ENCODE data around the gene PC. TPM values are rescaled to one million over a fixed set of nuclear protein-coding genes. Genes with fewer than 3 reads are reported as not detected.
A peak's percentile ranks its signal among the peaks of the same experiment; 100 is the strongest.

The PC gene
- total RNA-seq, 5 donors from 2014 or later (not counting 1 experiment from before 2014, with no cell fraction given), result 6.2 to 10.0 (median 7.4) TPM

DNA sequence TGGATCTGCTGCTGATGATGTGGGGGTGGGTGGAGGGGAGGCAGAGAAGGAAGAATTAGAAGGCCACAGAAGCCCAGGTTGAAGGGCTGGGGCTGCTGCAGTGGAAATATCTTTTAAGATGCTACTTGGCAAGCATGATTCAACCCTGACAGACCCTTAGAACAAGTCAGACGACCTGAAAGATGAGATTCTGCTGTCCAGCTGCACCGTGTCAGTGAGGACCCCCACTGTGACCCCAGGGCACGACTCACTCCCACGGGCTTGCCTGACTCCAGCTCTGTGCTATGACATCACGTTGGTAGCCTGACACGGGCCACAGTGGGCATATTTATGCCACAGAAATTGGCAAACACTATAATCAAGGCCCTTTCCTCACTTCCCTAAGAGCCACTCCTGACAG is 65.3 kb downstream of the PC start:
- DNase-seq (no peak), ATAC-seq (replicated peaks in 1 of 4) (no peak)
- 84% methylated on average over 5 of the region's 6 CpGs for WGBS (ENCODE audit: insufficient coverage)
- no peaks in the 10 kb centered on the region for H3K4me1 ChIP-seq (ENCODE audit: control insufficient read depth in 1 of 2, extremely low read depth in 1 of 2, insufficient read depth in 2 of 2, low read length in 2 of 2)
- no peaks in the 10 kb centered on the region for H3K36me3 ChIP-seq (ENCODE audit: control insufficient read depth in 2 of 2, extremely low read depth in 1 of 2, insufficient read depth in 1 of 2, low read length in 1 of 2)
- Mint-ChIP-seq H3K27ac (no peak overlapping the region), H3K4me1 (peaks cover 0 to 3% (median 0%) of the 10 kb centered on the region in 3 donors), H3K36me3 (no peaks in the 10 kb centered on the region), H3K27me3 (peaks cover 0 to 3% of the 10 kb centered on the region in 2 donors), H3K4me3 (no peak overlapping the region), H3K9me3 (no peaks in the 10 kb centered on the region)
- ChIA-PET POLR2A (no interaction called here), CTCF (no interaction called here)
- peaks cover 0 to 8% of the 10 kb centered on the region in 2 experiments for H3K27me3 ChIP-seq (replicated peaks in 1 of 2; ENCODE audit: control insufficient read depth in 2 of 2, extremely low read depth in 1 of 2, insufficient read depth in 2 of 2, low read length in 1 of 2)
- no peaks in the 10 kb centered on the region for H3K9me3 ChIP-seq
- H3K27ac ChIP-seq (ENCODE audit: low read length), result no peak overlapping the region
- H3K4me3 ChIP-seq (ENCODE audit: control insufficient read depth in 1 of 2, extremely low read depth in 1 of 2, low read length in 1 of 2), result no peak overlapping the region

DNA sequence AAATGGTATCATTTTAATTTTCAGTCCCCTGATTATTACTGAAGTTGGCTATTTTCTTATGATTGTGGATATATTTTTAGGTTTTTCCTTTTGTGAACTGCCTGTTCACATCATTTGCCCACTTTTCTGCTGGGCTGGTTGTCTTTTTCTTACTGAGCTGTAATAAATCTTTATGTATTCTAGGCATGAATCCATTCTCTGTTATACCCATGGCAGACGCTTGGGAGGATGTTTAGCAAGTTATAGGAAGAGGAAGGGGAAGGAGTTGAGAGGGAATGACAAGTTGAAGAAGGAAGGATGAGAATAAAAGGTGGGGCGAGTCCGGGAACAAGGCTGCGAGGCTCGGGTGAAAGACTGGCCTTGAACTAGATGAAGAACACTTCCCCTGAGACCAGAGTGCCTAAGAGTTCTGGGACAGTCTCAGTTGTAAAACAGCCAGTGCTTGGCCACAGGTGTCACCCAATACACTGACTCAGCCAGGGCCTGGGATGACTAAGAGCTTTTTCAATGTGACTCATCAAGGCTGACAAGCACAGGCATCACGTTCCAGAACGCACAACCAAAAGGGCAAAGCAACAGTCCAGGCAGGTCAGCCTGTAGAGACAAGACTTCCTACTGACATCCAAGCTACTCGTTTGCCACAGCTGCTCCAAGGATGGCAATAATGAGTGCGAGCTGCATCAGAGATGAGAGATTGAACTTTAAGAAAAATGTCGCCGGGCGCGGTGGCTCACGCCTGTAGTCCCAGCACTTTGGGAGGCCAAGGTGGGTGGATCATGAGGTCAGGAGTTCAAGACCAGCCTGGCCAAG is 66.1 kb downstream of the PC start:
- ATAC-seq (replicated peaks in 1 of 4) (no peak), DNase-seq (no peak)
- Histone ChIP-seq H3K4me1 (ENCODE audit: control insufficient read depth in 1 of 2, extremely low read depth in 1 of 2, insufficient read depth in 2 of 2, low read length in 2 of 2) (no peaks in the 10 kb centered on the region), H3K36me3 (ENCODE audit: control insufficient read depth in 2 of 2, extremely low read depth in 1 of 2, insufficient read depth in 1 of 2, low read length in 1 of 2) (no peaks in the 10 kb centered on the region), H3K27me3 (replicated peaks in 1 of 2; ENCODE audit: control insufficient read depth in 2 of 2, extremely low read depth in 1 of 2, insufficient read depth in 2 of 2, low read length in 1 of 2) (peaks cover 0 to 8% of the 10 kb centered on the region in 2 experiments), H3K9me3 (no peaks in the 10 kb centered on the region), H3K4me3 (ENCODE audit: control insufficient read depth in 1 of 2, extremely low read depth in 1 of 2, low read length in 1 of 2) (no peak overlapping the region), H3K27ac (ENCODE audit: low read length) (no peak overlapping the region)
- H3K36me3 Mint-ChIP-seq, result no peaks in the 10 kb centered on the region
- 44% methylated on average over 6 of the region's 14 CpGs for WGBS (ENCODE audit: insufficient coverage)
- H3K27me3 Mint-ChIP-seq, result peaks cover 0 to 3% of the 10 kb centered on the region in 2 donors
- no peak overlapping the region for H3K4me3 Mint-ChIP-seq
- POLR2A ChIA-PET, result no interaction called here
- CTCF ChIA-PET, result no interaction called here
- H3K27ac Mint-ChIP-seq, result peak overlapping the region in 1 of 2 donors; percentile 63
- peaks cover 0 to 3% (median 0%) of the 10 kb centered on the region in 3 donors for H3K4me1 Mint-ChIP-seq
- no peaks in the 10 kb centered on the region for H3K9me3 Mint-ChIP-seq

DNA sequence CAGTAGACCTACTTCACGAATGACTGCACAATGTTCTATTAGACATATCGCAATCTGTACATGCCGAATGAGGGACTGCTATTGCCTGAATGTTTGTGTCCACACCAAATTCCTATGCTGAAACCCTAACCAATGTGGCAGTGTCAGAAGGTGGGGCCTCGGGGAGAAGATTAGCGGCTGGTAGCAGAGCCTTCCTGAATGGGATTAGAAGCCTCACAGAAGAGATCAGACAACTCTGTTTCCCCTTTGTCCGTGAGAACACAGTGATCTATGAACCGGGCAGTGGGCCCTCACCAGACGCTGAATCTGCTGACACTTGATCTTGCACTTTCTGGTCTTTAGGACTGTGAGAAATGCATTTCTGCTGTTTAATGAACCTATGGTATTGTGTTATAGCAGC is 68.2 kb downstream of the PC start:
- no peak for DNase-seq
- Mint-ChIP-seq H3K9me3 (no peaks in the 10 kb centered on the region), H3K4me1 (peaks cover 0 to 3% (median 0%) of the 10 kb centered on the region in 3 donors), H3K27ac (no peak overlapping the region), H3K36me3 (no peaks in the 10 kb centered on the region), H3K27me3 (peaks cover 0 to 3% of the 10 kb centered on the region in 2 donors), H3K4me3 (no peak overlapping the region)
- ChIA-PET POLR2A (no interaction called here), CTCF (no interaction called here)
- Histone ChIP-seq H3K27ac (ENCODE audit: low read length) (no peak overlapping the region), H3K4me1 (ENCODE audit: control insufficient read depth in 1 of 2, extremely low read depth in 1 of 2, insufficient read depth in 2 of 2, low read length in 2 of 2) (no peaks in the 10 kb centered on the region), H3K4me3 (ENCODE audit: control insufficient read depth in 1 of 2, extremely low read depth in 1 of 2, low read length in 1 of 2) (no peak overlapping the region), H3K36me3 (ENCODE audit: control insufficient read depth in 2 of 2, extremely low read depth in 1 of 2, insufficient read depth in 1 of 2, low read length in 1 of 2) (no peaks in the 10 kb centered on the region), H3K9me3 (no peaks in the 10 kb centered on the region), H3K27me3 (replicated peaks in 1 of 2; ENCODE audit: control insufficient read depth in 2 of 2, extremely low read depth in 1 of 2, insufficient read depth in 2 of 2, low read length in 1 of 2) (peaks cover 0 to 10% of the 10 kb centered on the region in 2 experiments)
- ATAC-seq (replicated peaks in 1 of 4), result no peak
- 95% methylated on average over 8 of the region's 8 CpGs for WGBS (ENCODE audit: insufficient coverage)

DNA sequence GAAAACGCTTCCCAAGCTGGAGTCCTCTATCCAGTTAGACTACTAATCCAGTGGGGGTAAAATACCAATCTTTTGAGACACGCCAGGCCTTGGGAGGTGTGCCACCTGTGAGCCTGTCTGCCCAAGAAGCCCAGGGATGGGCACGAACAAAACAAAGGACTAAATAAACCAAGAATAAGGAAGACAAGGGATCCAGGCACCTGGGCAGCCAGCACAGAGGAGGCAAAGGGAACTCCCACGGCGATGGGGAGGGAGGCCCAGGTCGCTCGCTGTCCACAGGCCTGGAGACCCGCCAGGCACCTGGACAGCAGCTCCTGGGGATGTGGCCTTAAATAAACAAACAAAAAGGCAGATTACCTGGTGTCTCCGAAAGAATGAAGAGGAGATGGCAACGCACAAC is 69.9 kb downstream of the PC start:
- Histone ChIP-seq H3K9me3 (no peaks in the 10 kb centered on the region), H3K36me3 (ENCODE audit: control insufficient read depth in 2 of 2, extremely low read depth in 1 of 2, insufficient read depth in 1 of 2, low read length in 1 of 2) (no peaks in the 10 kb centered on the region), H3K4me3 (ENCODE audit: control insufficient read depth in 1 of 2, extremely low read depth in 1 of 2, low read length in 1 of 2) (no peak overlapping the region), H3K4me1 (ENCODE audit: control insufficient read depth in 1 of 2, extremely low read depth in 1 of 2, insufficient read depth in 2 of 2, low read length in 2 of 2) (no peaks in the 10 kb centered on the region), H3K27ac (ENCODE audit: low read length) (no peak overlapping the region), H3K27me3 (replicated peaks in 1 of 2; ENCODE audit: control insufficient read depth in 2 of 2, extremely low read depth in 1 of 2, insufficient read depth in 2 of 2, low read length in 1 of 2) (peaks cover 0 to 6% of the 10 kb centered on the region in 2 experiments)
- peaks cover 0 to 3% of the 10 kb centered on the region in 2 donors for H3K27me3 Mint-ChIP-seq
- DNase-seq (no peak), ATAC-seq (replicated peaks in 1 of 4) (no peak)
- POLR2A ChIA-PET, result no interaction called here
- no peak overlapping the region for H3K4me3 Mint-ChIP-seq
- CTCF ChIA-PET, result no interaction called here
- 94% methylated on average over 7 of the region's 10 CpGs for WGBS (ENCODE audit: insufficient coverage)
- no peaks in the 10 kb centered on the region for H3K9me3 Mint-ChIP-seq
- H3K4me1 Mint-ChIP-seq, result peaks cover 0 to 3% (median under 1%) of the 10 kb centered on the region in 3 donors
- no peaks in the 10 kb centered on the region for H3K36me3 Mint-ChIP-seq
- H3K27ac Mint-ChIP-seq, result no peak overlapping the region

DNA sequence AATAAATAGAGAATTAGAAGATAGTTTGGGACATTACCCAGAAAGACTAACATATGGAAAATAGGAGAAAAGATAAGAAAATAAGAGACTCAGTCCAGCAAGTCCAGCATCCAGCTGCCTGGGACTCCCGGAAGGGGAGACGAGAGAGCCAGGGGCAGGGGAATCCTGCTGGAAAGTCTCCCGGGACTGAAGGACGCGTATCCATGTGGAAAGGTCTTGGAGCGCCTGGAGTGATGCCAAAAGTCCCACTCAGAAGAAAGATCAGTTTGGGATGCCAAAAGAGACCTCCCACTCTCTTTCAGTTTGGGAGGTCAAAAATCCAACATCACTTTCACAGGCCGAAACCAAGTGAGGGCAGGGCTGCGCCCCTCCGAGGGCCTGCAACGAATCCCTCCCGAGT is 70.7 kb downstream of the PC start:
- POLR2A ChIA-PET, result no interaction called here
- Histone ChIP-seq H3K4me3 (ENCODE audit: control insufficient read depth in 1 of 2, extremely low read depth in 1 of 2, low read length in 1 of 2) (no peak overlapping the region), H3K27me3 (replicated peaks in 1 of 2; ENCODE audit: control insufficient read depth in 2 of 2, extremely low read depth in 1 of 2, insufficient read depth in 2 of 2, low read length in 1 of 2) (peaks cover 0 to 11% of the 10 kb centered on the region in 2 experiments), H3K9me3 (no peaks in the 10 kb centered on the region), H3K4me1 (ENCODE audit: control insufficient read depth in 1 of 2, extremely low read depth in 1 of 2, insufficient read depth in 2 of 2, low read length in 2 of 2) (no peaks in the 10 kb centered on the region), H3K27ac (ENCODE audit: low read length) (no peak overlapping the region), H3K36me3 (ENCODE audit: control insufficient read depth in 2 of 2, extremely low read depth in 1 of 2, insufficient read depth in 1 of 2, low read length in 1 of 2) (no peaks in the 10 kb centered on the region)
- Mint-ChIP-seq H3K4me1 (peaks cover 0 to 7% (median 3%) of the 10 kb centered on the region in 3 donors), H3K4me3 (no peak overlapping the region), H3K36me3 (no peaks in the 10 kb centered on the region), H3K9me3 (no peaks in the 10 kb centered on the region), H3K27me3 (peaks cover 0 to 3% of the 10 kb centered on the region in 2 donors), H3K27ac (no peak overlapping the region)
- CTCF ChIA-PET, result interaction anchor here in 1 of 2 donors (0.6 kb wide), 1 partner anchor 505 kb away, joined by 5 read pairs; no protein-coding TSS in a partner anchor
- 99% methylated on average over 10 of the region's 11 CpGs for WGBS (ENCODE audit: insufficient coverage)
- DNase-seq (no peak), ATAC-seq (replicated peaks in 1 of 4) (no peak)

DNA sequence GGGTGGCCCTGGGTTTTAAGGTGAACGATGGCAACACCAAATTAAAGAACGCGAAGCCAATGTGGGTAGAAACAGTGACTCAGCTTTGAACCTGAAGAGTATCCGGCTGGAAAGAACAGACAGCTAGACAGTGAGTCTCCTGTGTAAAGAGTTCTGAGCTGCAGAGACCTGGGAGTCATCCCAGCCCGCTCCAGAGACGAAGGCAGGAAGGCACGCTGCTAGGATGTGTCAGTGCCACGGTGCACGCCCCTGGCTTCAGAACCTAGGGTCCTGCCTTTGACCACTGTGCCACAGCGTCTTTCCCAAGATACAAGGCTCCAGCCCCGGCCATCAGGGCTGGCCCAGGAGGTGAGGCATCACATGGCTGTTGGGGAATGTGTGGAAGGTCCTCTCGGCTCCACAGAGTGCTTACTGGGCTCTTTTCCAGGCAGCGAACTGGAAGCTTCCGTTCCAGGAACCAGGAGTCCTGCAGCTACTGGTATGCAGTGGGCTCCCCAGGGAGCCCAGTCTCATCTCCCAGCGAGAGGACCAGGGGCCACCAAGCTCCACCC is 71.4 kb downstream of the PC start:
- Histone ChIP-seq H3K36me3 (ENCODE audit: control insufficient read depth in 2 of 2, extremely low read depth in 1 of 2, insufficient read depth in 1 of 2, low read length in 1 of 2) (no peaks in the 10 kb centered on the region), H3K9me3 (no peaks in the 10 kb centered on the region), H3K4me3 (ENCODE audit: control insufficient read depth in 1 of 2, extremely low read depth in 1 of 2, low read length in 1 of 2) (no peak overlapping the region), H3K4me1 (ENCODE audit: control insufficient read depth in 1 of 2, extremely low read depth in 1 of 2, insufficient read depth in 2 of 2, low read length in 2 of 2) (no peaks in the 10 kb centered on the region), H3K27ac (ENCODE audit: low read length) (no peak overlapping the region), H3K27me3 (replicated peaks in 1 of 2; ENCODE audit: control insufficient read depth in 2 of 2, extremely low read depth in 1 of 2, insufficient read depth in 2 of 2, low read length in 1 of 2) (peaks cover 0 to 17% of the 10 kb centered on the region in 2 experiments)
- CTCF ChIA-PET, result interaction anchor here in 1 of 2 donors (0.6 kb wide), 1 partner anchor 504 kb away, joined by 5 read pairs; no protein-coding TSS in a partner anchor
- DNase-seq, result no peak
- Mint-ChIP-seq H3K4me1 (peaks cover 0 to 7% (median under 1%) of the 10 kb centered on the region in 3 donors), H3K4me3 (no peak overlapping the region), H3K27me3 (no peaks in the 10 kb centered on the region), H3K36me3 (no peaks in the 10 kb centered on the region), H3K9me3 (no peaks in the 10 kb centered on the region), H3K27ac (no peak overlapping the region)
- 85% methylated on average over 14 of the region's 15 CpGs for WGBS (ENCODE audit: insufficient coverage)
- POLR2A ChIA-PET, result no interaction called here
- no peak for ATAC-seq (replicated peaks in 1 of 4)
